IPS-18a (cell line): ENCODE measurements around the gene QSOX1.

ENCODE experiments used
- H3K27ac ChIP-seq: one replicate; pipeline ENCODE4 v1.5.1; 2013; ENCODE audit warnings: low read length
- H3K27me3 ChIP-seq: one replicate; pipeline ENCODE4 v1.6.1; 2013; ENCODE audit warnings: mild to moderate bottlenecking, low read length; ENCODE audit not compliant: control insufficient read depth, insufficient read depth
- H3K36me3 ChIP-seq: one replicate; pipeline ENCODE4 v1.6.1; 2013; ENCODE audit warnings: low read depth, low read length; ENCODE audit not compliant: control insufficient read depth
- H3K4me1 ChIP-seq: one replicate; pipeline ENCODE4 v1.6.1; 2013; ENCODE audit warnings: low read depth, low read length; ENCODE audit not compliant: control insufficient read depth
- H3K4me3 ChIP-seq: one replicate; pipeline ENCODE4 v1.5.1; 2013; ENCODE audit warnings: low read length
- H3K9ac ChIP-seq: one replicate; pipeline ENCODE4 v1.6.1; 2013; ENCODE audit warnings: mild to moderate bottlenecking, low read length, moderate library complexity
- H3K9me3 ChIP-seq: one replicate; pipeline ENCODE4 v1.6.1; 2013; ENCODE audit warnings: low read depth, low read length; ENCODE audit not compliant: control insufficient read depth

Gene QSOX1

DNA sequence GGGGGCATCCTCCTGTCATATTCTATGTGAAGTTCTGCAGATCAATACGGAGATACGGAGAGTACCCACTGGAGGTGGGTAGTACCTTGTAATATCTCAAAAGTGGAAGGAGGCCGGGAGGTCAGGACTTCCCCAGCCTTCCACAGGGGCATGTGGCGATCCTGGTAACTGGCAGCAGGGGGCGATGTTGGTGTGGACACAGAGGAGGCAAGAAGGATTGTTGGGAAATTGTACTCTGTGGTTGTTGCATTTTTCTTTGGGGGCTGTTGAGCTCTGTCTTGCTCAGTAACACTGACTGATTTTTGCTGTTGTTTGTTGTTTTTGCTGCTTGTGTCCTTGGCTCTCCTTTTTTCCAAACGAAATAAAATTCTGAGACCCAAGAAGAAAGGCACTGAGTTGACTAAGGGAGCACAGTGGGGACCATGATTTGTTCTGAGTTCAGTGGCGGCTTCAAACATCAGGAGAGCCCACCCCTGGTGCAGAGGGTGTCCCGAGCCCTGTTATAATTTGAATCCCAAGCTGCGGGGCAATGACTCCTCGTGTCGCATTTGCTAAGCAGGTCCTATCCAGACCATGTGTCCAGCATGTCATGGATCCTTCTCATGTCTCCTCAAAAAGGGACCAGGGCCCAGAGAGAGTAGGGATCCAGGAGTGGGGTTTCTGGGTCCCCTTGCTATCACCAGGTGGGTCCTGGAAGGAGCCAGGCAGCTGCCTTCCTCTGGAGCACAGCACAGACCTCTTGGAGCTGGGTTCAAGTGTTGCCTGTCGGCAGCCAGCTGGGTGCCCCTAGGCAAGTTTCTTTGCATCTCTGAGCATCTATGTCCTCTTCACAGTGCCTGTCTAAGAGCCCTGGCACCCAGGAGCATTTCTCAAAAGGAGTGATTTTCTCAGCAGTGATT, 98.2 kb downstream of the QSOX1 start:
- no peak overlapping the region for H3K27ac ChIP-seq
- H3K36me3 ChIP-seq = no peaks in the 10 kb centered on the region
- H3K4me1 ChIP-seq = peaks cover 16% of the 10 kb centered on the region
- H3K4me3 ChIP-seq = no peak overlapping the region
- H3K9me3 ChIP-seq = no peaks in the 10 kb centered on the region
- H3K9ac ChIP-seq = no peak overlapping the region
- H3K27me3 ChIP-seq = no peaks in the 10 kb centered on the region
